Sigmoid colon (tissue), 4 donors: Measurements from ENCODE around the gene SCNN1B.

ENCODE experiments used
- EP300 ChIP-seq, 4 donors: sonication (generic); formaldehyde crosslinking; IDR thresholded peaks; one replicate each; pipeline ENCODE4 v1.6.1; 2017; ENCODE audit warnings: antibody characterized with exemption in 4 of 4
- POLR2A ChIP-seq, 2 donors: fragments of 450-650 bp; IDR thresholded peaks; one replicate each; pipeline ENCODE4 v1.6.1; 2016; ENCODE audit warnings: antibody characterized with exemption in 2 of 2, mild to moderate bottlenecking in 2 of 2, moderate library complexity in 2 of 2
- POLR2AphosphoS5 ChIP-seq, 4 donors: sonication (generic); formaldehyde crosslinking; IDR thresholded peaks; one replicate each; pipeline ENCODE4 v1.6.1; 2017; ENCODE audit warnings: antibody characterized with exemption in 4 of 4
- TF ChIP-seq, protein P1 (sequence below), 4 experiments: fragments of 450-650 bp in 3 of 4; fragments of 200-600 bp in 1 of 4; IDR thresholded peaks; one replicate each; pipeline ENCODE4 v1.5.1; 2016 to 2019; ENCODE audit warnings: antibody characterized with exemption in 4 of 4, mild to moderate bottlenecking in 3 of 4, moderate library complexity in 2 of 4

GRCh38 chr16:23395732-23396131 is 93.6 kb downstream of the SCNN1B start:
- TF ChIP-seq POLR2A (IDR thresholded peaks at IDR 0.05) (no peak), POLR2AphosphoS5 (IDR thresholded peaks at IDR 0.05) (no peak), EP300 (IDR thresholded peaks at IDR 0.05) (no peak)
- TF ChIP-seq, protein P1, sequence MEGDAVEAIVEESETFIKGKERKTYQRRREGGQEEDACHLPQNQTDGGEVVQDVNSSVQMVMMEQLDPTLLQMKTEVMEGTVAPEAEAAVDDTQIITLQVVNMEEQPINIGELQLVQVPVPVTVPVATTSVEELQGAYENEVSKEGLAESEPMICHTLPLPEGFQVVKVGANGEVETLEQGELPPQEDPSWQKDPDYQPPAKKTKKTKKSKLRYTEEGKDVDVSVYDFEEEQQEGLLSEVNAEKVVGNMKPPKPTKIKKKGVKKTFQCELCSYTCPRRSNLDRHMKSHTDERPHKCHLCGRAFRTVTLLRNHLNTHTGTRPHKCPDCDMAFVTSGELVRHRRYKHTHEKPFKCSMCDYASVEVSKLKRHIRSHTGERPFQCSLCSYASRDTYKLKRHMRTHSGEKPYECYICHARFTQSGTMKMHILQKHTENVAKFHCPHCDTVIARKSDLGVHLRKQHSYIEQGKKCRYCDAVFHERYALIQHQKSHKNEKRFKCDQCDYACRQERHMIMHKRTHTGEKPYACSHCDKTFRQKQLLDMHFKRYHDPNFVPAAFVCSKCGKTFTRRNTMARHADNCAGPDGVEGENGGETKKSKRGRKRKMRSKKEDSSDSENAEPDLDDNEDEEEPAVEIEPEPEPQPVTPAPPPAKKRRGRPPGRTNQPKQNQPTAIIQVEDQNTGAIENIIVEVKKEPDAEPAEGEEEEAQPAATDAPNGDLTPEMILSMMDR (IDR thresholded peaks at IDR 0.05): no peak
